Astrocyte of the cerebellum (primary cell): ENCODE measurements around the gene SEMA5A.

Experiments used
- DNase-seq: peaks from one replicate; pipeline ENCODE4 v3.0.0-alpha.2; 2011; ENCODE audit warnings: low read depth
- H3K4me3 ChIP-seq: 2 replicates; pipeline ENCODE4 v1.5.1; 2011; ENCODE audit warnings: mild to moderate bottlenecking, low read depth, low read length, moderate library complexity
- CTCF ChIP-seq: IDR thresholded peaks from 2 replicates; pipeline ENCODE4 v1.5.1; 2012; ENCODE audit warnings: low read length, low read depth, moderate library complexity, mild to moderate bottlenecking; ENCODE audit errors: missing control alignments
- in situ Hi-C: cut with HindIII; loops from 2 replicates; pipeline ENCODE4 v1.10.0; 2017; ENCODE audit warnings: low sequenced_read_pairs

SEMA5A gene

GRCh38 chr5:9399094-9399493 is 146.8 kb downstream of the SEMA5A start:
- no peak for TF ChIP-seq CTCF
- no peak overlapping the region for H3K4me3 ChIP-seq
- DNase-seq: no peak
- in situ Hi-C loops: no loop called here

- TF ChIP-seq CTCF: no peak
- in situ Hi-C loops: no loop called here
- no peak overlapping the region for H3K4me3 ChIP-seq
- DNase-seq: no peak
Measured at GRCh38 chr5:9398227-9398626, 147.6 kb downstream of the SEMA5A start.

- TF ChIP-seq CTCF: no peak
- H3K4me3 ChIP-seq: no peak overlapping the region
- in situ Hi-C loops: no loop called here
- DNase-seq: no peak
Measured at GRCh38 chr5:9396285-9396770, 149.5 kb downstream of the SEMA5A start.

- in situ Hi-C loops: no loop called here
- no peak for TF ChIP-seq CTCF
- H3K4me3 ChIP-seq: no peak overlapping the region
- no peak for DNase-seq
Measured at GRCh38 chr5:9395706-9396105, 150.2 kb downstream of the SEMA5A start.

GRCh38 chr5:9394221-9394620 is 151.7 kb downstream of the SEMA5A start:
- no peak for DNase-seq
- H3K4me3 ChIP-seq: no peak overlapping the region
- no peak for TF ChIP-seq CTCF
- in situ Hi-C loops: no loop called here

- H3K4me3 ChIP-seq: no peak overlapping the region
- DNase-seq: no peak
- no peak for TF ChIP-seq CTCF
- in situ Hi-C loops: no loop called here
Measured at GRCh38 chr5:9392625-9393024, 153.2 kb downstream of the SEMA5A start.

GRCh38 chr5:9391080-9391479 is 154.8 kb downstream of the SEMA5A start:
- DNase-seq: no peak
- TF ChIP-seq CTCF: no peak
- H3K4me3 ChIP-seq: no peak overlapping the region
- in situ Hi-C loops: no loop called here
